Measurements from ENCODE around the gene RNMT.

Gene RNMT

DNA sequence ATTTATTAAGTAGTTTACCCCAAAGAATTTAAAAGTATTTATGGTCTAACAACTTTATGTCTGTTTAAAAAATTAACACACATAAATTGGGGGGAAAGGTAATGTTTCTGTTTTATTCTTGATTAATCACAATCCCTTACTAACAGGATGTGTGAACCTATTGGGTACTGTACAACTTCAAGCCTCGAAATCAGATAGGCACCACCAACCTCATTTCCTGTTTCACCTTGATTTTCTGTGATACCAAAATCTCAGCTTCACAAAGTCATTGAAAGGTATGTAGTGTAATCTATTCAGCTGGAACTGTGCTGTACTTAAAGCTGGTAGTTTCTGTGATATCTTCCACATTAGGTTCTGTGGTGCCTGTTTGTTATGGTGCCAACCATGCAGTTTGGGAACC, 4.0 kb downstream of the RNMT start:
- Histone ChIP-seq H2AK5ac (ENCODE audit: low read length, severe bottlenecking) (no peak overlapping the region), H3K4me2 (ENCODE audit: low read length, poor library complexity, severe bottlenecking) (no peak overlapping the region), H3K27me3 (ENCODE audit: control insufficient read depth in 1 of 2, insufficient read depth in 1 of 2, low read length in 2 of 2) (no peaks in the 10 kb centered on the region), H3K9me3 (ENCODE audit: control insufficient read depth, low read length) (no peaks in the 10 kb centered on the region), H3K27ac (ENCODE audit: low read length, poor library complexity, severe bottlenecking) (no peak overlapping the region), H2BK5ac (ENCODE audit: low read depth, low read length, poor library complexity, severe bottlenecking) (no peak overlapping the region), H2BK120ac (ENCODE audit: low read depth, low read length) (no peak overlapping the region), H3K14ac (ENCODE audit: low read length in 2 of 2) (no peak overlapping the region), H3K4me3 (ENCODE audit: insufficient read depth in 1 of 2, low read depth in 1 of 2, low read length in 2 of 2) (no peak overlapping the region), H3K23ac (ENCODE audit: low read length in 2 of 2) (no peak overlapping the region), H3K36me3 (ENCODE audit: control insufficient read depth in 1 of 2, insufficient read depth in 2 of 2, low read depth in 1 of 2, low read length in 2 of 2) (peaks cover 2 to 34% of the 10 kb centered on the region in 2 experiments), H3K79me1 (replicated peaks; ENCODE audit: low read length, poor library complexity, severe bottlenecking) (peaks cover 9% of the 10 kb centered on the region), H3K4me1 (ENCODE audit: control insufficient read depth, insufficient read depth, low read depth, low read length) (no peaks in the 10 kb centered on the region), H2BK15ac (ENCODE audit: low read depth, poor library complexity, severe bottlenecking) (no peak overlapping the region), H4K91ac (ENCODE audit: low read length) (no peak overlapping the region), H3K4ac (ENCODE audit: low read depth in 1 of 2, low read length in 2 of 2) (no peak overlapping the region), H3K9ac (ENCODE audit: low read length) (no peak overlapping the region), H4K8ac (ENCODE audit: low read length) (no peak overlapping the region), H3K18ac (ENCODE audit: low read depth in 1 of 2, low read length in 2 of 2) (no peak overlapping the region), H2AFZ (ENCODE audit: low read depth, low read length) (no peak overlapping the region), H2BK12ac (ENCODE audit: low read length in 2 of 2) (no peak overlapping the region)
- WGBS = 100% methylated on average over 1 of the region's 1 CpG
- no peak for DNase-seq

DNA sequence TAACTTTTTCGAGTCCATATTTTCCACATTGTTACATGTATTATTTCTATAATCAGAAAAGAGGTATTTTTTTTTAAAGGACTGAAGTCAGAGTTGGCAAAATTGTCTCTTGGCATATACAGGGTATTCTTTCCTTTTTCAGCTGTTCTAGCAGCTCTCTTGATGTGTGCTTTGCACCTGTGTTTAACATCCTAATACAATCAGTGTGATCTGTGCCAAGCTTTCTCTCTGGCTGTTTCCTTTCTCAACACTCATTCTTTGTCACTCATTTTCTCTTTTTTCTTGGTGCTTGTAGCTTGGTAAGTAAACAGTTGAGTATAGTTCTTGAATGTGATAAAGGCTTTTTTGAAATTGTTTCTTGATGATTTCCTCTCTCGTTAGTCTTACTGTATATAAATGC, 9.2 kb downstream of the RNMT start:
- Histone ChIP-seq H3K79me1 (replicated peaks; ENCODE audit: low read length, poor library complexity, severe bottlenecking) (peaks cover 3% of the 10 kb centered on the region), H3K4ac (ENCODE audit: low read depth in 1 of 2, low read length in 2 of 2) (no peak overlapping the region), H3K27ac (ENCODE audit: low read length, poor library complexity, severe bottlenecking) (no peak overlapping the region), H2AFZ (ENCODE audit: low read depth, low read length) (no peak overlapping the region), H4K91ac (ENCODE audit: low read length) (no peak overlapping the region), H3K9ac (ENCODE audit: low read length) (no peak overlapping the region), H3K4me1 (ENCODE audit: control insufficient read depth, insufficient read depth, low read depth, low read length) (no peaks in the 10 kb centered on the region), H3K4me2 (ENCODE audit: low read length, poor library complexity, severe bottlenecking) (no peak overlapping the region), H2AK5ac (ENCODE audit: low read length, severe bottlenecking) (no peak overlapping the region), H3K9me3 (ENCODE audit: control insufficient read depth, low read length) (no peaks in the 10 kb centered on the region), H3K4me3 (ENCODE audit: insufficient read depth in 1 of 2, low read depth in 1 of 2, low read length in 2 of 2) (no peak overlapping the region), H3K27me3 (ENCODE audit: control insufficient read depth in 1 of 2, insufficient read depth in 1 of 2, low read length in 2 of 2) (no peaks in the 10 kb centered on the region), H3K18ac (ENCODE audit: low read depth in 1 of 2, low read length in 2 of 2) (no peak overlapping the region), H2BK120ac (ENCODE audit: low read depth, low read length) (no peak overlapping the region), H3K23ac (ENCODE audit: low read length in 2 of 2) (no peak overlapping the region), H4K8ac (ENCODE audit: low read length) (no peak overlapping the region), H2BK12ac (ENCODE audit: low read length in 2 of 2) (no peak overlapping the region), H2BK15ac (ENCODE audit: low read depth, poor library complexity, severe bottlenecking) (no peak overlapping the region), H3K36me3 (ENCODE audit: control insufficient read depth in 1 of 2, insufficient read depth in 2 of 2, low read depth in 1 of 2, low read length in 2 of 2) (peaks cover 14 to 82% of the 10 kb centered on the region in 2 experiments), H3K14ac (ENCODE audit: low read length in 2 of 2) (no peak overlapping the region), H2BK5ac (ENCODE audit: low read depth, low read length, poor library complexity, severe bottlenecking) (no peak overlapping the region)
- 100% methylated on average over 1 of the region's 2 CpGs for WGBS
- no peak for DNase-seq

DNA sequence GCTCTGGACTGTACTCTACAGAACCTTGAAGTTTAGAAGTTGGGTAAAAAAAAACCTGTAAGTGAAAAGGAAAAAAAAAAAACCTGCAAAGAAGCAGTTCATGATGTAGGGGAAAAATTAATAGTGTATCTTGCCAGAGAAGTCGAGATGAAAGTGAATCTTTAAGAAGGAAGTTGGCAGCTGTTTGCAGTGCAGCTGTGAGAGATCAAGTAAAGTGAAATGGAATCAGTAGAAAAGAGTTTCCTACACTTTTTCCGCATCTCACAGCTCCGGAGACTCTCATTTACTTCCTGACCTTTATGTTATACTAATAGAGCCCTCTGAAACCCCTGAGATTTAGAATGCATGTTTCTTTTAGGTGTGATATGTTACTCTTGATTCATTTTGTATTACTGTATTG, 19.2 kb downstream of the RNMT start:
- no peak overlapping the region for H3K4me2 ChIP-seq (ENCODE audit: low read length, poor library complexity, severe bottlenecking)
- H2BK15ac ChIP-seq (ENCODE audit: low read depth, poor library complexity, severe bottlenecking) = no peak overlapping the region
- no peak overlapping the region for H3K27ac ChIP-seq (ENCODE audit: low read length, poor library complexity, severe bottlenecking)
- no peak overlapping the region for H4K91ac ChIP-seq (ENCODE audit: low read length)
- H3K4ac ChIP-seq (ENCODE audit: low read depth in 1 of 2, low read length in 2 of 2) = no peak overlapping the region
- H3K4me1 ChIP-seq (ENCODE audit: control insufficient read depth, insufficient read depth, low read depth, low read length) = no peaks in the 10 kb centered on the region
- H2AFZ ChIP-seq (ENCODE audit: low read depth, low read length) = no peak overlapping the region
- H2BK12ac ChIP-seq (ENCODE audit: low read length in 2 of 2) = no peak overlapping the region
- H3K18ac ChIP-seq (ENCODE audit: low read depth in 1 of 2, low read length in 2 of 2) = no peak overlapping the region
- H3K9ac ChIP-seq (ENCODE audit: low read length) = no peak overlapping the region
- no peak overlapping the region for H2AK5ac ChIP-seq (ENCODE audit: low read length, severe bottlenecking)
- no peaks in the 10 kb centered on the region for H3K9me3 ChIP-seq (ENCODE audit: control insufficient read depth, low read length)
- no peak overlapping the region for H4K8ac ChIP-seq (ENCODE audit: low read length)
- no peak for DNase-seq
- H3K36me3 ChIP-seq (ENCODE audit: control insufficient read depth in 1 of 2, insufficient read depth in 2 of 2, low read depth in 1 of 2, low read length in 2 of 2) = peaks cover 17 to 87% of the 10 kb centered on the region in 2 experiments
- H3K4me3 ChIP-seq (ENCODE audit: insufficient read depth in 1 of 2, low read depth in 1 of 2, low read length in 2 of 2) = no peak overlapping the region
- H2BK120ac ChIP-seq (ENCODE audit: low read depth, low read length) = no peak overlapping the region
- H3K27me3 ChIP-seq (ENCODE audit: control insufficient read depth in 1 of 2, insufficient read depth in 1 of 2, low read length in 2 of 2) = no peaks in the 10 kb centered on the region
- H3K14ac ChIP-seq (ENCODE audit: low read length in 2 of 2) = no peak overlapping the region
- H2BK5ac ChIP-seq (ENCODE audit: low read depth, low read length, poor library complexity, severe bottlenecking) = no peak overlapping the region
- WGBS = 100% methylated on average over 1 of the region's 3 CpGs
- H3K23ac ChIP-seq (ENCODE audit: low read length in 2 of 2) = no peak overlapping the region
- H3K79me1 ChIP-seq (replicated peaks; ENCODE audit: low read length, poor library complexity, severe bottlenecking) = peaks cover 3% of the 10 kb centered on the region

DNA sequence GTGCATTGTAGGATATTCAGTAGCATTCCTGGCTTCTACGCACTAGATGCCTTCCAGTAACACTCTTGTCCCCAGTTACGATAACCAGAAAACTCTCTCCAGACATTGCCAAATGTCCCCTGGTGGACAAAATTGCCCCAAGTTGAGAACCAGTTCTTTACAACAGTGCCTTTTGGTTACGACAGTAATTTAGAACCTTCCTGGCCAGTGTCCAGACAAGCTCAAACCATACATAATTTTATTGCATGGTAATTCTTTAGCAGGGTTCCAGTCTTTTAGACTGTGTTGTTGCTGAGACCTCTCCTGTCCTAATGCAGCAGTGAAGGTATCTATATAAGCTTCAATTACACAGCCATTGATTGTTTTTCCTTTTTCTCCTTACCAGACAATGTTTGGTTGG, 20.2 kb downstream of the RNMT start:
- H2BK120ac ChIP-seq (ENCODE audit: low read depth, low read length) = no peak overlapping the region
- H2BK15ac ChIP-seq (ENCODE audit: low read depth, poor library complexity, severe bottlenecking) = no peak overlapping the region
- no peak overlapping the region for H4K8ac ChIP-seq (ENCODE audit: low read length)
- H3K4ac ChIP-seq (ENCODE audit: low read depth in 1 of 2, low read length in 2 of 2) = no peak overlapping the region
- H2AFZ ChIP-seq (ENCODE audit: low read depth, low read length) = no peak overlapping the region
- no peak overlapping the region for H3K27ac ChIP-seq (ENCODE audit: low read length, poor library complexity, severe bottlenecking)
- H3K4me1 ChIP-seq (ENCODE audit: control insufficient read depth, insufficient read depth, low read depth, low read length) = no peaks in the 10 kb centered on the region
- H3K36me3 ChIP-seq (ENCODE audit: control insufficient read depth in 1 of 2, insufficient read depth in 2 of 2, low read depth in 1 of 2, low read length in 2 of 2) = peaks cover 17 to 83% of the 10 kb centered on the region in 2 experiments
- H3K4me2 ChIP-seq (ENCODE audit: low read length, poor library complexity, severe bottlenecking) = no peak overlapping the region
- no peak overlapping the region for H4K91ac ChIP-seq (ENCODE audit: low read length)
- H3K23ac ChIP-seq (ENCODE audit: low read length in 2 of 2) = no peak overlapping the region
- H2AK5ac ChIP-seq (ENCODE audit: low read length, severe bottlenecking) = no peak overlapping the region
- H3K18ac ChIP-seq (ENCODE audit: low read depth in 1 of 2, low read length in 2 of 2) = no peak overlapping the region
- no peaks in the 10 kb centered on the region for H3K27me3 ChIP-seq (ENCODE audit: control insufficient read depth in 1 of 2, insufficient read depth in 1 of 2, low read length in 2 of 2)
- no peak overlapping the region for H3K4me3 ChIP-seq (ENCODE audit: insufficient read depth in 1 of 2, low read depth in 1 of 2, low read length in 2 of 2)
- H2BK12ac ChIP-seq (ENCODE audit: low read length in 2 of 2) = no peak overlapping the region
- 96% methylated on average over 3 of the region's 3 CpGs for WGBS
- no peaks in the 10 kb centered on the region for H3K9me3 ChIP-seq (ENCODE audit: control insufficient read depth, low read length)
- H3K14ac ChIP-seq (ENCODE audit: low read length in 2 of 2) = no peak overlapping the region
- H3K79me1 ChIP-seq (replicated peaks; ENCODE audit: low read length, poor library complexity, severe bottlenecking) = peaks cover 1% of the 10 kb centered on the region
- no peak overlapping the region for H3K9ac ChIP-seq (ENCODE audit: low read length)
- no peak overlapping the region for H2BK5ac ChIP-seq (ENCODE audit: low read depth, low read length, poor library complexity, severe bottlenecking)
- DNase-seq = no peak

Measured in mesenchymal stem cell (in vitro differentiated cells and primary cell).